Stimulated activated CD4-positive, alpha-beta T cell treated with anti-CD3 and anti-CD28 coated beads, Interleukin-12 subunit alpha, Interleukin-12 subunit beta, amount 100 ng/mL, for 48 hours (primary cell): Measurements from ENCODE around the gene OR52E2.
"Not testable (repeated sequence)": the region's sequence is repeated elsewhere in the genome, so short reads cannot be mapped to it uniquely, and the experiment has no call there.

ENCODE experiments used
- DNase-seq, 3 donors: peaks; one replicate each; pipeline ENCODE4 v3.0.0-alpha.2; 2020; ENCODE audit warnings: low read depth in 2 of 3, low spot score in 1 of 3

Gene OR52E2

DNA sequence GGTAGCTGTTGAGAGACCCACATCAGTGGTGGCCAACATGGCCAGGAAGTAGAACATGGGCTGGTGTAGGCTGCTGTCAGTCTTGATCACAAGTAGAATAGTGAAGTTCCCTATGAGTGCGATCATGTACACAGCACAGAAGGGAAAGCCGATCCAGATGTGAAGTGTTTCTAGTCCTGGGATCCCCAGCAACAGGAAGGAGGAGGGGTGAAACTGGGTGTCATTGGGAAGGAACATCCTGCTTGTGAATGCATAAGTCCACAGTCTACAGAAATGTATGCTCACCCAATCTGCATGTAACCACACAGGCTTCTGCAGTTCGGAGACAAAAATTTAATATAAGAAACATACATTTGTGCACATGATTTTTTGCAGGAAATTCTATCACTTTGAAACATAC, at the start of gene OR52E2:
OR52E2 (minus strand) TSS at position 237 of the 400 bp plus-strand sequence; CDS start at position 237, 0 bp downstream.
- DNase-seq = no peak

DNA sequence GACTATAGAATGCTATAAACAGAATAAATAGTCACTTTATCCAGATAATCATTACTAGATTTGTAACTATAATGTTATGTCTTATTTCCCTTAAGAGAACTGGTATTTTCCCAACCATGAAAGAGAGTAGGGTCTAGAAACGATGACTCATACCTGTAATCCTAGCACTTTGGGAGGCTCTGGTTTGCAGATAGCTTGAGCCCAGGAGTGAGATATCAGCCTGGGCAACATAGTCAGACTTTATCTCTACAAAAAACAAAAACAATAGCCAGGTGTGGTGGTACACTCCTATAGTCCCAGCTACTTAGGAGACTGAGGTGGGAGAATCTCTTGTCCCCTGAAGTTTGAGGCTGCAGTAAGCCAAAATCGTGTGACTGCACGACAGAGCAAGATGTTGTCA, 47.9 kb upstream of the OR52E2 start:
- DNase-seq = no peak

GRCh38 chr11:5103066-5103465, 43.6 kb upstream of the OR52E2 start:
- DNase-seq = no peak

DNA sequence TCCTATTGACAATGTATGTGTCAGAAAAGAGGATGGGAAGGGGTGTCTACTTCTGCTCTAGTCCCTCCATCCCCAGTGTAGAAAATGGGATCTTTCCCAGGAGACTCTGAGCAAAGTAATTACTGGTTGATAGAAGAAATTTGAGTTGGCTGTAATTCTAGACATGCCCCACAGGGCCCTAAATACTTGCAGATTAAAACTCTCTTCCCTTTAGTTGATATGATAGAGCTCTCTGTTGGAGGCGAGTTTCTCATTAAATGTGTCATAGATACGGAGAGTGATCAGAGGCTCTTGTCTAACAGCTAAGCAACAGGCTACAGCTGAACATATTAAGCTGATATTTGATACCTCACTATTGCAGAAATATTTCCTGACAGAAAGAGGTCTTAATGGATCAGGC, 42.8 kb upstream of the OR52E2 start:
- DNase-seq = no peak

- no peak for DNase-seq
Measured at GRCh38 chr11:5096011-5096410, 36.6 kb upstream of the OR52E2 start.

DNA sequence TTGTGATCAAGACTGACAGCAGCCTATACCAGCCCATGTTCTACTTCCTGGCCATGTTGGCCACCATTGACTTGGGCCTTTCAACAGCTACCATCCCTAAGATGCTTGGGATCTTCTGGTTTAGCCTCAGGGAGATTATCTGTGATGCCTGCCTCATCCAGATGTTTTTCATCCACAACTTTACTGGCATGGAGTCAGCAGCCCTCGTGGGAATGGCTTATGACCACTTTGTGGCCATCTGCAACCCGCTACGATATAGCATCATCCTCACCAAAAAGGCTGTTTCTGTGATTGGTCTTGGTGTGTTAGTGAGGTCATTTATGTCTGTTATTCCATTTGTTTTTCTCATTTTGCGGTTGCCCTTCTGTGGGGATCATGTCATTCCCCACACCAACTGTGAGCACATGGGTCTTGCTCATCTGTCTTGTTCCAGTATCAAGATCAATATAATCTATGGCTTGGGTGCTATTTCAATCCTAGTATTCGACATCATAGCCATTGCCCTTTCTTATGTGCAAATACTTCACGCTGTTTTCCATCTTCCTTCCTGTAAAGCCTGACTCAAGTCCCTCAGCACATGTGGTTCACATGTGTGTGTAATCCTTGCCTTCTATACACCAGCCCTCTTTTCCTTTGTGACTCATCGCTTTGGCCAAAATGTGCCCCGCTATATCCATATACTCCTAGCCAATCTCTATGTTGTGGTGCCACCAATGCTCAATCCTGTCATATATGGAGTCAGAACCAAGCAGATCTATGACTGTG, 33.6 kb upstream of the OR52E2 start:
- no peak for DNase-seq

GRCh38 chr11:5090668-5091067, 31.2 kb upstream of the OR52E2 start:
- DNase-seq = no peak

DNA sequence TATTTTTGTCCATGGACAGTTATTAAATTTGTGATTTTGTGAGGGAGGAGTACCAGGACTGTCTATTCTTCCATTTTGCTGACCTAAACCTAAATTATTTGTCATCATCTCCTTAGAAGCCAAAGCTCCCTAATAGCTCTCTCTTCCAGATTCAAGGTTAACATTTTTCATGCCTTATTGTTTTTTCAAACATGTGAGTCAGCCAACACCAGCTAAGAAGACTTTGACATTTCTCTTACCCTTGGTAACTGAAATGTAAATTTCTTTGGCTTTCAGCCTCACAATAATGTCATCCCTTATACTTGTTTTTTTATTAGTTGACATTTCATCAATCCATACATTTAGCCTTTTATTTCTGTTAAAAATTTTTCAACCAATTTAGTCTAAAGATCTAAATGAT, 29.1 kb upstream of the OR52E2 start:
- no peak for DNase-seq

DNA sequence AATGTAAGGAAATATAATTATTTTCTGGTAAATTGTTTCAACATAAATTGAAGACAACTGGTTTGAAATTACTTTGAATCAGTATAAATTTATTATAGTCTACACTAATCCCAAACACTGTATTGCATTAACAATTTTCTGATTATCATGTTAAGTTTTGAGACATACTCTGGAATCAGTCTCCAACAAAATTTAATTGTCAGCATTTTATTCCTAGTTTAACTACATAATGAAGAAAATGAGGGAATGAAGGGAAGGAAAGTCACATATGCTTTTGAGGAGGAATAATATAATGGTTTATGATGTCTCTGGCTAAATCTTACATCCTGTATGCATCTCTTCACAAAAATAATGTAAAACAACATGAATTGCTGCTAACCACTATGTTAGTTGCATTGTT, 24.2 kb upstream of the OR52E2 start:
- no peak for DNase-seq

- DNase-seq = no peak
Measured at GRCh38 chr11:5081405-5081804, 22.0 kb upstream of the OR52E2 start.

DNA sequence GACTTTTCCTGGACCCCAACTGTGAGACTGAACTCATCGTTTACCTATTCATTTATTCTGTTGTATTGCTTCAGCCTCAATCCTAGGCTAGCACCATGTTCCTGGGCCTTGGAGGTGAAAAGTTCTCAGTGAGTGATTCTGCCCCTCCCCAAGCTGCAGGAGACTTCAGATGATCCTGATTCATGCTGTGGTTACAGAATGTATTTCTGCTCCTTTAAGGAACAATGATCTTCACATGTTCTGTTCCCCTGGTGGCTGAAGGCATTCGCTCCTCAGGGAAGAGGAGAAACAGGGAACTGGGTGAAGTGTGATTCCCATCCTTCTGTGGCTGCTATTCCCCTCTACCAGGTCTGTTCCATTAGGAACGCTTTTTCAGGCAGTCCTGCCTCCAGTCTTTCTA, 12.4 kb upstream of the OR52E2 start:
- no peak for DNase-seq

- no peak for DNase-seq
Measured at GRCh38 chr11:5069272-5069671, 9.8 kb upstream of the OR52E2 start, which contains the start of gene OR52E1. Gene OR52E1 (plus strand): TSS chr11:5069572.

DNA sequence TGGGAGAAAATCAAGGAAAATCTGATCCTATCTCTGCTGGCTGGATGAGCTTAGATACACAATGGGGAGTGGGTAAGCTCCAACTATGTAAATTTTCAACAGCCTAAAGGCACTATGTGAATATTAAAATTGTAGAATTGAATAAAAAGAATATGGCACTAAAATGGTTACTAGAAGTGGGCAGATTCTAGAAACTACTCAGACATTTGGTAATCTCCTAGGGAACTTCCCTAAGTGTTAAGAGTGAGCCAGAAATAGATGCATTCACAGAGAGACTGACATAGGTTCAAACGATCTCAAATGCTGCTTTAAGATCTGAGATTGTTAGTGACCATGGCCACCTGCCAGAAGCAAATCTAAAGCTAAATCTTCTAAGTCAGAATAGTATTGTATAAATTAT, 5.6 kb upstream of the OR52E2 start:
- DNase-seq = no peak

- not testable (repeated sequence) for DNase-seq
Measured at GRCh38 chr11:5058679-5059078, 748 bp downstream of the OR52E2 start.

DNA sequence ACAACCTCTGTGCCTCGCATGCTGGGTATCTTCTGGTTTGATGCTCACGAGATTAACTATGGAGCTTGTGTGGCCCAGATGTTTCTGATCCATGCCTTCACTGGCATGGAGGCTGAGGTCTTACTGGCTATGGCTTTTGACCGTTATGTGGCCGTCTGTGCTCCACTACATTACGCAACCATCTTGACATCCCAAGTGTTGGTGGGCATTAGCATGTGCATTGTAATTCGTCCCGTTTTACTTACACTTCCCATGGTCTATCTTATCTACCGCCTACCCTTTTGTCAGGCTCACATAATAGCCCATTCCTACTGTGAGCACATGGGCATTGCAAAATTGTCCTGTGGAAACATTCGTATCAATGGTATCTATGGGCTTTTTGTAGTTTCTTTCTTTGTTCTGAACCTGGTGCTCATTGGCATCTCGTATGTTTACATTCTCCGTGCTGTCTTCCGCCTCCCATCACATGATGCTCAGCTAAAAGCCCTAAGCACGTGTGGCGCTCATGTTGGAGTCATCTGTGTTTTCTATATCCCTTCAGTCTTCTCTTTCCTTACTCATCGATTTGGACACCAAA, 12.6 kb downstream of the OR52E2 start:
- no peak for DNase-seq

- no peak for DNase-seq
Measured at GRCh38 chr11:5046226-5046625, 13.2 kb downstream of the OR52E2 start, which contains the start of gene OR52J3. Gene OR52J3 (plus strand): TSS chr11:5046526. CDS start chr11:5046526, 0 bp downstream.

DNA sequence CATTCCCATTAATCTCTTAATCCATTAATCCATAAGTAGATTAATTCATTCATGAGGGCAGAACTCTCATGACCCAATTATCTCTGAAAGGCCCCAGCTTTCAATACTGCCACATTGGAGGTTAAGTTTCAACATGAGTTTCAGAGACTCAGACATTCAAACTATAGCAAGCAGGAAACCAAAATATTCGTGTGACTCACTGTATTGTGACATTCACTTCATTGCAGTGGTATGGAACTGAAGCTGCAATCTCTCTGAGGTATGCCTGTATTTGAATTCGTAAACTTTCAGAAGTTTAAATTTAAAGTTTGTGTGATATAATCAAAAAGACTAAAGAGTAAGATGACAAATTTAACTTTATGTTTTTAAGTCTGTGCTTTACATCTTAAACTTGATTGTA, 16.0 kb downstream of the OR52E2 start:
- DNase-seq = no peak

DNA sequence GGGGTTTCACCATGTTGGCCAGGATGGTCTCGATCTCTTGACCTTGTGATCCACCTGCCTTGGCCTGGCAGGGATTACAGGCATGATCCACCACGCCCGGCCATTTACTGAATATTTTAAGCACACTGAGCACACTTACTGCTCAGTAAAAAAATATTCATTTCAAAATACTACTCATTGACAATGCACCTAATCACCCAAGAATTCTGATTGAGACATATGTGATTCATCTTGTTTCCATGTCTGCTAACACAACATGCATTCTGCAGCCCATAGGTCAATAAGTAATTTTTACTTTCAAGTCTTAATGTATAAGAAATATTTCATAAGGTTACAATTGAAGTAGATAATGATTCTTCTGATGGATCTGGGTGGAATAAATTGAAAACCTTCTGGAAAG, 17.3 kb downstream of the OR52E2 start:
- no peak for DNase-seq

DNA sequence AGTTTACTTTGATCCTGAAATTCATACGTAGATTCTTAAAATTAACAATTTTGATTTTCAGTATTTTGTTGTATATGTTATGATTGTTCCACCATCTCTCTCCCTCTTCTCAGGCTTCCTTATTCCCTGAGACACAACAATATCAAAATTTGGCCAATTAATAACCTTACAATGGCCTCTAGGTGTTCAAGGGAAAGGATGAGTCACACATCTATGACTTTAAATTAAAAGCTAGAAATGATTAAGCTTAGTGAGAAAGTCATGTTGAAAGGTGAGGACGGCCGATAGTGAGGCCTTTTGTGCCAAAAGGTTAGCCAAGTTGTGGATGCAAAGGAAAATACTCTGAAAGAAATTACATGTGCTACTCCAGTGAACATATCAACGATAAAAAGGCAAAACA, 18.6 kb downstream of the OR52E2 start:
- no peak for DNase-seq

GRCh38 chr11:5038341-5038740, 21.1 kb downstream of the OR52E2 start:
- no peak for DNase-seq

- DNase-seq = no peak
Measured at GRCh38 chr11:5037926-5038325, 21.5 kb downstream of the OR52E2 start.

- no peak for DNase-seq
Measured at GRCh38 chr11:5036669-5037068, 22.8 kb downstream of the OR52E2 start.

DNA sequence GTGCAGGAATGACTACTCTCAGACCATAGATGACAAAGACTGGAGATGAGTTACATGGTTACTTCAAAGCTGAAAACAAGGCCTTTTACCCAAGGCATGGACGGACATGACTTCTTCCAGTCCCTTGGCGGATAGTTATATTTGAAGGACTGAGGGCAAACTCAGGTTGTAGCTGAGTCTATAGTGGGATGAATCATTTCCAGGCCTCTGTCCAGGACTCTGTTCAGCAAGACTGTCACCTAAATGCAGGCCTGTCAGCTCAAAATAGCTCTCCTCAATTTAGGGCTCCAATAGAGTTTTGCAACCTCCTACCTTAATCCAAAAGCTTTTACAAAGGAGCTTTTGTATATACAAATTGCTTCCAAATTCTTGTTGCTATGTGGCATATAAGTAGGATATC, 37.4 kb downstream of the OR52E2 start:
- DNase-seq = no peak
